ENCODE data around the gene RAMP3.
"Not testable (repeated sequence)": the region's sequence is repeated elsewhere in the genome, so short reads cannot be mapped to it uniquely, and the experiment has no call there.

The RAMP3 gene

GRCh38 chr7:45132708-45133320 lies 24.8 kb upstream of the RAMP3 start:
- no peak for DNase-seq (ENCODE audit: low read depth, low spot score)

GRCh38 chr7:45133352-45133751 lies 24.2 kb upstream of the RAMP3 start:
- DNase-seq (ENCODE audit: low read depth, low spot score): no peak

GRCh38 chr7:45133877-45134276 lies 23.7 kb upstream of the RAMP3 start:
- DNase-seq (ENCODE audit: low read depth, low spot score): no peak

- no peak for DNase-seq (ENCODE audit: low read depth, low spot score)
Observed at GRCh38 chr7:45136106-45137060, 21.2 kb upstream of the RAMP3 start.

GRCh38 chr7:45138433-45139267 lies 18.9 kb upstream of the RAMP3 start:
- DNase-seq (ENCODE audit: low read depth, low spot score): no peak

GRCh38 chr7:45140827-45141226 lies 16.8 kb upstream of the RAMP3 start:
- DNase-seq (ENCODE audit: low read depth, low spot score): no peak

GRCh38 chr7:45143616-45144015 lies 14.0 kb upstream of the RAMP3 start:
- no peak for DNase-seq (ENCODE audit: low read depth, low spot score)

GRCh38 chr7:45145881-45146280 lies 11.7 kb upstream of the RAMP3 start:
- no peak for DNase-seq (ENCODE audit: low read depth, low spot score)

GRCh38 chr7:45146531-45147379 lies 10.8 kb upstream of the RAMP3 start:
- no peak for DNase-seq (ENCODE audit: low read depth, low spot score)

GRCh38 chr7:45147858-45148652 lies 9.5 kb upstream of the RAMP3 start:
- no peak for DNase-seq (ENCODE audit: low read depth, low spot score)

GRCh38 chr7:45148653-45148973 lies 9.0 kb upstream of the RAMP3 start:
- DNase-seq (ENCODE audit: low read depth, low spot score): no peak

- no peak for DNase-seq (ENCODE audit: low read depth, low spot score)
Observed at GRCh38 chr7:45149606-45150005, 8.0 kb upstream of the RAMP3 start.

GRCh38 chr7:45150199-45150598 lies 7.4 kb upstream of the RAMP3 start:
- DNase-seq (ENCODE audit: low read depth, low spot score): no peak

GRCh38 chr7:45151131-45151684 lies 6.4 kb upstream of the RAMP3 start:
- DNase-seq (ENCODE audit: low read depth, low spot score): no peak

- no peak for DNase-seq (ENCODE audit: low read depth, low spot score)
Observed at GRCh38 chr7:45151967-45152366, 5.6 kb upstream of the RAMP3 start.

GRCh38 chr7:45153233-45153632 lies 4.4 kb upstream of the RAMP3 start:
- no peak for DNase-seq (ENCODE audit: low read depth, low spot score)

GRCh38 chr7:45153861-45154260 lies 3.7 kb upstream of the RAMP3 start:
- not testable (repeated sequence) for DNase-seq (ENCODE audit: low read depth, low spot score)

GRCh38 chr7:45155357-45155900 lies 2.2 kb upstream of the RAMP3 start:
- no peak for DNase-seq (ENCODE audit: low read depth, low spot score)

GRCh38 chr7:45155941-45156340 lies 1.6 kb upstream of the RAMP3 start:
- no peak for DNase-seq (ENCODE audit: low read depth, low spot score)

All from brain pericyte (primary cell).